T-cell (primary cell): Measurements from ENCODE around the gene NR1I2. TPM values are rescaled to one million over a fixed set of nuclear protein-coding genes. Genes with fewer than 3 reads are reported as not detected.

Source experiments
- ATAC-seq, 4 experiments: fragments of 200-7000 bp in 3 of 4; fragments of 150-1000 bp in 1 of 4; cut with Tn5 transposase; replicated peaks in 1 of 4; 1 replicate in 3 of 4; 2 replicates in 1 of 4; pipeline ENCODE4 v1.10.0; 2021; ENCODE audit warnings: moderate library complexity in 3 of 4, mild to moderate bottlenecking in 2 of 4, moderate number of reproducible peaks in 1 of 4
- CTCF ChIA-PET, 2 donors: fragments of 300-600 bp; sonication (Branson Sonifier 250); formaldehyde crosslinking; loops; one replicate each; lab custom pipeline; 2022; ENCODE audit warnings: antibody characterized with exemption in 2 of 2; lab: Charles Lee
- POLR2A ChIA-PET, 2 donors: fragments of 300-600 bp; sonication (Branson Sonifier 250); formaldehyde crosslinking; loops; one replicate each; lab custom pipeline; 2022; ENCODE audit warnings: antibody characterized with exemption in 2 of 2; lab: Charles Lee
- DNase-seq, 35 experiments: peaks; one replicate each; pipeline versions ENCODE4 v3.0.0 to v3.0.0-alpha.2; 2013 to 2023
- H3K27ac ChIP-seq: one replicate; pipeline ENCODE4 v1.5.1; 2013; ENCODE audit warnings: low read length
- H3K27me3 ChIP-seq, 2 experiments: replicated peaks in 1 of 2; 1 replicate in 1 of 2; 2 replicates in 1 of 2; pipeline versions ENCODE4 v1.6.1 to v1.7.0; 2013; ENCODE audit warnings: low read length in 1 of 2, mixed read lengths in 1 of 2; ENCODE audit not compliant: control insufficient read depth in 2 of 2, insufficient read depth in 2 of 2; ENCODE audit errors: extremely low read depth in 1 of 2
- H3K36me3 ChIP-seq, 2 donors: 1 replicate in 1 of 2; 2 replicates in 1 of 2; pipeline versions ENCODE4 v1.6.1 to v1.7.0; 2013; ENCODE audit warnings: low read length in 1 of 2; ENCODE audit not compliant: control insufficient read depth in 2 of 2, insufficient read depth in 1 of 2; ENCODE audit errors: extremely low read depth in 1 of 2
- H3K4me1 ChIP-seq, 2 experiments: 1 replicate in 1 of 2; 2 replicates in 1 of 2; pipeline versions ENCODE4 v1.6.1 to v1.7.0; 2013; ENCODE audit warnings: low read length in 2 of 2, mixed read lengths in 1 of 2; ENCODE audit not compliant: insufficient read depth in 2 of 2, control insufficient read depth in 1 of 2; ENCODE audit errors: extremely low read depth in 1 of 2
- H3K4me3 ChIP-seq, 2 donors: 1 replicate in 1 of 2; 2 replicates in 1 of 2; pipeline versions ENCODE4 v1.5.1 to v1.7.0; 2013; ENCODE audit warnings: mild to moderate bottlenecking in 2 of 2, low read length in 1 of 2, moderate library complexity in 1 of 2; ENCODE audit not compliant: control insufficient read depth in 1 of 2; ENCODE audit errors: extremely low read depth in 1 of 2
- H3K9me3 ChIP-seq: 2 replicates; pipeline ENCODE4 v1.7.0; 2013
- H3K27ac Mint-ChIP-seq, 2 donors: one replicate each; pipeline ENCODE4 v1.8.0; 2020 to 2021; ENCODE audit warnings: mild to moderate bottlenecking in 2 of 2, mixed read lengths in 2 of 2
- H3K27me3 Mint-ChIP-seq, 2 donors: one replicate each; pipeline ENCODE4 v1.8.0; 2021 to 2022; ENCODE audit warnings: mixed read lengths in 2 of 2
- H3K36me3 Mint-ChIP-seq: one replicate; pipeline ENCODE4 v1.8.0; 2021; ENCODE audit warnings: mixed read lengths
- H3K4me1 Mint-ChIP-seq, 3 donors: one replicate each; pipeline ENCODE4 v1.8.0; 2020 to 2022; ENCODE audit warnings: mixed read lengths in 3 of 3, mild to moderate bottlenecking in 1 of 3
- H3K4me3 Mint-ChIP-seq, 3 donors: one replicate each; pipeline ENCODE4 v1.8.0; 2020 to 2022; ENCODE audit warnings: mild to moderate bottlenecking in 3 of 3, mixed read lengths in 3 of 3, moderate library complexity in 3 of 3
- H3K9me3 Mint-ChIP-seq, 3 donors: one replicate each; pipeline ENCODE4 v1.8.0; 2020 to 2022; ENCODE audit warnings: mixed read lengths in 3 of 3
- WGBS: methylation state at CpG from one replicate; pipeline ENCODE4 v1.1.5; 2013; ENCODE audit warnings: missing lambda C conversion rate; ENCODE audit not compliant: insufficient coverage; 5-methylcytosine and 5-hydroxymethylcytosine counted together
- total RNA-seq, 35 experiments: library from RNA in 6 of 35; stranded (reverse) in 6 of 35; fragments of 120-200 nt in 1 of 35; gene quantifications; one replicate each; pipeline versions ENCODE4 v1.2.1 to v1.2.4 and lab custom pipeline; 2013 to 2026

The NR1I2 gene
- total RNA-seq, 5 donors from 2014 or later (not counting 1 experiment from before 2014, with no cell fraction given): 0.21 to 0.61 (median 0.39) TPM

- no peak for DNase-seq
- Histone ChIP-seq H3K9me3 (no peaks in the 10 kb centered on the region), H3K4me1 (no peaks in the 10 kb centered on the region), H3K36me3 (no peaks in the 10 kb centered on the region), H3K4me3 (no peak overlapping the region), H3K27me3 (peaks cover 0 to 10% of the 10 kb centered on the region in 2 experiments), H3K27ac (no peak overlapping the region)
- CTCF ChIA-PET: no interaction called here
- Mint-ChIP-seq H3K36me3 (no peaks in the 10 kb centered on the region), H3K27me3 (peaks cover 0 to 26% of the 10 kb centered on the region in 2 donors), H3K27ac (no peak overlapping the region), H3K4me3 (no peak overlapping the region), H3K4me1 (no peaks in the 10 kb centered on the region), H3K9me3 (no peaks in the 10 kb centered on the region)
- WGBS: 100% methylated on average over 2 of the region's 2 CpGs
- no peak for ATAC-seq
- POLR2A ChIA-PET: no interaction called here
These were observed 14.5 kb downstream of the NR1I2 start for GRCh38 chr3:119796368-119796767.

- Histone ChIP-seq H3K4me1 (no peaks in the 10 kb centered on the region), H3K27ac (no peak overlapping the region), H3K36me3 (no peaks in the 10 kb centered on the region), H3K9me3 (no peaks in the 10 kb centered on the region), H3K4me3 (no peak overlapping the region), H3K27me3 (peaks cover 0 to 13% of the 10 kb centered on the region in 2 experiments)
- Mint-ChIP-seq H3K4me1 (no peaks in the 10 kb centered on the region), H3K36me3 (no peaks in the 10 kb centered on the region), H3K27ac (no peak overlapping the region), H3K9me3 (no peaks in the 10 kb centered on the region), H3K27me3 (peaks cover 1 to 26% of the 10 kb centered on the region in 2 donors), H3K4me3 (no peak overlapping the region)
- WGBS: no CpG with 5 or more reads among the region's 2 CpGs
- no peak for DNase-seq
- ChIA-PET POLR2A (no interaction called here), CTCF (no interaction called here)
- ATAC-seq: no peak
These were observed 14.9 kb downstream of the NR1I2 start for GRCh38 chr3:119796785-119797184.

GRCh38 chr3:119800844-119801243 is 18.9 kb downstream of the NR1I2 start:
- ChIA-PET CTCF (no interaction called here), POLR2A (no interaction called here)
- H3K36me3 ChIP-seq: no peaks in the 10 kb centered on the region
- WGBS: 100% methylated on average over 2 of the region's 4 CpGs
- ATAC-seq (no peak), DNase-seq (no peak)
- H3K27me3 ChIP-seq: peaks cover 0 to 11% of the 10 kb centered on the region in 2 experiments
- H3K4me1 ChIP-seq: no peaks in the 10 kb centered on the region
- H3K4me3 ChIP-seq: no peak overlapping the region
- no peaks in the 10 kb centered on the region for H3K9me3 ChIP-seq
- Mint-ChIP-seq H3K36me3 (no peaks in the 10 kb centered on the region), H3K27ac (no peak overlapping the region), H3K9me3 (no peaks in the 10 kb centered on the region), H3K4me3 (no peak overlapping the region), H3K27me3 (peaks cover 4 to 25% of the 10 kb centered on the region in 2 donors), H3K4me1 (no peaks in the 10 kb centered on the region)
- no peak overlapping the region for H3K27ac ChIP-seq

- 100% methylated on average over 2 of the region's 4 CpGs for WGBS
- Mint-ChIP-seq H3K36me3 (no peaks in the 10 kb centered on the region), H3K9me3 (no peaks in the 10 kb centered on the region), H3K4me3 (peak overlapping the region in 2 of 3 donors; percentile 49 to 83), H3K27me3 (no peaks in the 10 kb centered on the region), H3K27ac (no peak overlapping the region), H3K4me1 (peaks cover 10 to 12% (median 12%) of the 10 kb centered on the region in 3 donors)
- no peaks in the 10 kb centered on the region for H3K36me3 ChIP-seq
- no peak overlapping the region for H3K4me3 ChIP-seq
- DNase-seq (no peak), ATAC-seq (no peak)
- H3K27me3 ChIP-seq: no peaks in the 10 kb centered on the region
- POLR2A ChIA-PET: interaction anchor here in 1 of 2 donors (0.6 kb wide), 1 partner anchor 224 kb away, joined by 3 read pairs; no protein-coding TSS in a partner anchor
- no peak overlapping the region for H3K27ac ChIP-seq
- no peaks in the 10 kb centered on the region for H3K9me3 ChIP-seq
- peaks cover 2 to 14% of the 10 kb centered on the region in 2 experiments for H3K4me1 ChIP-seq
- CTCF ChIA-PET: interaction anchor here in 1 of 2 donors (0.6 kb wide), 1 partner anchor 981 kb away, joined by 3 read pairs; no protein-coding TSS in a partner anchor
These were observed 26.3 kb downstream of the NR1I2 start for GRCh38 chr3:119808244-119808643.

GRCh38 chr3:119808843-119809242 is 26.9 kb downstream of the NR1I2 start:
- POLR2A ChIA-PET: no interaction called here
- DNase-seq (no peak), ATAC-seq (no peak)
- H3K4me3 Mint-ChIP-seq: peak overlapping the region; percentile 36 to 83 (median 49)
- Histone ChIP-seq H3K4me3 (no peak overlapping the region), H3K27ac (no peak overlapping the region), H3K9me3 (no peaks in the 10 kb centered on the region), H3K4me1 (peaks cover 2 to 14% of the 10 kb centered on the region in 2 experiments), H3K36me3 (no peaks in the 10 kb centered on the region), H3K27me3 (no peaks in the 10 kb centered on the region)
- CTCF ChIA-PET: interaction anchor here in 1 of 2 donors (0.6 kb wide), 1 partner anchor 982 kb away, joined by 3 read pairs; no protein-coding TSS in a partner anchor
- no peak overlapping the region for H3K27ac Mint-ChIP-seq
- no peaks in the 10 kb centered on the region for H3K9me3 Mint-ChIP-seq
- WGBS: 90% methylated on average over 6 of the region's 6 CpGs
- no peaks in the 10 kb centered on the region for H3K36me3 Mint-ChIP-seq
- H3K27me3 Mint-ChIP-seq: no peaks in the 10 kb centered on the region
- peaks cover 10 to 12% (median 12%) of the 10 kb centered on the region in 3 donors for H3K4me1 Mint-ChIP-seq

- no peaks in the 10 kb centered on the region for H3K9me3 ChIP-seq
- POLR2A ChIA-PET: interaction anchor here in 1 of 2 donors (0.5 kb wide), 1 partner anchor 14 kb away, joined by 3 read pairs; no protein-coding TSS in a partner anchor
- Mint-ChIP-seq H3K27me3 (no peaks in the 10 kb centered on the region), H3K9me3 (no peaks in the 10 kb centered on the region), H3K36me3 (no peaks in the 10 kb centered on the region), H3K27ac (no peak overlapping the region), H3K4me3 (peak overlapping the region; percentile 80 to 88 (median 83)), H3K4me1 (peaks cover 10 to 12% (median 12%) of the 10 kb centered on the region in 3 donors)
- ATAC-seq (peak in 1 of 4 experiments; percentile 20), DNase-seq (peak in 4 of 35 experiments; percentile 7 to 17 (median 10))
- H3K27ac ChIP-seq: peak overlapping the region; percentile 36
- WGBS: 20% methylated on average over 1 of the region's 31 CpGs
- H3K4me3 ChIP-seq: peak overlapping the region; percentile 68 to 77
- peaks cover 2 to 14% of the 10 kb centered on the region in 2 experiments for H3K4me1 ChIP-seq
- no peaks in the 10 kb centered on the region for H3K36me3 ChIP-seq
- CTCF ChIA-PET: interaction anchor here in 1 of 2 donors (1.5 kb wide), 1 partner anchor 338 kb away, joined by 3 read pairs; no protein-coding TSS in a partner anchor
- H3K27me3 ChIP-seq: no peaks in the 10 kb centered on the region
These were observed 27.5 kb downstream of the NR1I2 start for GRCh38 chr3:119809249-119810017.
